DLD1 (cell line): ENCODE data around the gene OXA1L.

Experiments
- in situ Hi-C: cut with HindIII; loops from 2 replicates; pipeline ENCODE4 v1.10.0; 2017; ENCODE audit warnings: low sequenced_read_pairs

OXA1L gene

GRCh38 chr14:22822016-22822570 is 55.6 kb downstream of the OXA1L start:
- in situ Hi-C loops = no loop called here
